Trophoblast cell (in vitro differentiated cells and primary cell): ENCODE results near the gene SNED1.

ENCODE experiments used
- DNase-seq, 2 donors: peaks; one replicate each; pipeline ENCODE4 v3.0.0-alpha.2; 2016
- H2AFZ ChIP-seq: 2 replicates; pipeline ENCODE4 v1.6.1; 2013; ENCODE audit warnings: low read length, moderate library complexity, mild to moderate bottlenecking; ENCODE audit not compliant: insufficient read depth, poor library complexity
- H2AK5ac ChIP-seq: 2 replicates; pipeline ENCODE4 v1.6.1; 2013; ENCODE audit warnings: mild to moderate bottlenecking, low read length
- H2BK120ac ChIP-seq: 2 replicates; pipeline ENCODE4 v1.6.1; 2013; ENCODE audit warnings: low read length, mild to moderate bottlenecking, moderate library complexity; ENCODE audit not compliant: insufficient read depth, poor library complexity
- H2BK12ac ChIP-seq: 2 replicates; pipeline ENCODE4 v1.6.1; 2013; ENCODE audit warnings: mild to moderate bottlenecking, low read length, moderate library complexity
- H2BK5ac ChIP-seq: 2 replicates; pipeline ENCODE4 v1.6.1; 2013; ENCODE audit warnings: low read length, low read depth, moderate library complexity, mild to moderate bottlenecking; ENCODE audit not compliant: poor library complexity
- H3K14ac ChIP-seq: 2 replicates; pipeline ENCODE4 v1.6.1; 2013; ENCODE audit warnings: mild to moderate bottlenecking, low read length
- H3K18ac ChIP-seq: 2 replicates; pipeline ENCODE4 v1.6.1; 2013; ENCODE audit warnings: mild to moderate bottlenecking, low read length
- H3K23ac ChIP-seq: 2 replicates; pipeline ENCODE4 v1.6.1; 2013; ENCODE audit warnings: low read length
- H3K27ac ChIP-seq: 2 replicates; pipeline ENCODE4 v1.5.1; 2013; ENCODE audit warnings: low read depth, mild to moderate bottlenecking, inconsistent platforms, low read length, moderate library complexity
- H3K27me3 ChIP-seq: 2 replicates; pipeline ENCODE4 v1.6.1; 2013; ENCODE audit warnings: inconsistent platforms, mild to moderate bottlenecking, low read length, moderate library complexity; ENCODE audit not compliant: insufficient read depth
- H3K36me3 ChIP-seq, 2 experiments: 1 replicate in 1 of 2; 2 replicates in 1 of 2; pipeline ENCODE4 v1.6.1; 2013; ENCODE audit warnings: low read length in 2 of 2, mild to moderate bottlenecking in 2 of 2, moderate library complexity in 1 of 2; ENCODE audit not compliant: insufficient read depth in 2 of 2, control insufficient read depth in 1 of 2
- H3K4ac ChIP-seq: 2 replicates; pipeline ENCODE4 v1.6.1; 2013; ENCODE audit warnings: low read depth, mild to moderate bottlenecking, low read length, moderate library complexity
- H3K4me1 ChIP-seq, 2 experiments: 1 replicate in 1 of 2; 2 replicates in 1 of 2; pipeline ENCODE4 v1.6.1; 2013; ENCODE audit warnings: low read length in 2 of 2, mild to moderate bottlenecking in 2 of 2, moderate library complexity in 1 of 2; ENCODE audit not compliant: insufficient read depth in 2 of 2, control insufficient read depth in 1 of 2
- H3K4me2 ChIP-seq: 2 replicates; pipeline ENCODE4 v1.6.1; 2013; ENCODE audit warnings: inconsistent platforms, mild to moderate bottlenecking, low read length, moderate library complexity
- H3K4me3 ChIP-seq: 2 replicates; pipeline ENCODE4 v1.5.1; 2013; ENCODE audit warnings: mild to moderate bottlenecking, low read depth, low read length, inconsistent platforms
- H3K79me1 ChIP-seq: one replicate; pipeline ENCODE4 v1.6.1; 2013; ENCODE audit warnings: low read length
- H3K79me2 ChIP-seq: 2 replicates; pipeline ENCODE4 v1.6.1; 2013; ENCODE audit warnings: low read length, mild to moderate bottlenecking; ENCODE audit not compliant: control insufficient read depth, insufficient read depth, poor library complexity
- H3K9ac ChIP-seq: 2 replicates; pipeline ENCODE4 v1.6.1; 2013; ENCODE audit warnings: mild to moderate bottlenecking, low read length
- H3K9me3 ChIP-seq: 2 replicates; pipeline ENCODE4 v1.6.1; 2013; ENCODE audit warnings: low read depth, mild to moderate bottlenecking, control low read depth, inconsistent platforms, low read length; ENCODE audit not compliant: insufficient read depth
- H4K12ac ChIP-seq: 2 replicates; pipeline ENCODE4 v1.6.1; 2013; ENCODE audit warnings: low read depth, mild to moderate bottlenecking, low read length, moderate library complexity
- H4K8ac ChIP-seq: 2 replicates; pipeline ENCODE4 v1.6.1; 2013; ENCODE audit warnings: low read depth, mild to moderate bottlenecking, low read length, moderate library complexity
- H4K91ac ChIP-seq: one replicate; pipeline ENCODE4 v1.6.1; 2013; ENCODE audit warnings: low read depth, mild to moderate bottlenecking, low read length, moderate library complexity
- WGBS: extraction: QIAGEN DNeasy Blood & Tissue Kit; methylation state at CpG from one replicate; pipeline ENCODE4 v1.1.7; 2013; ENCODE audit warnings: missing lambda C conversion rate; ENCODE audit not compliant: insufficient read length, insufficient coverage; ENCODE audit errors: extremely low coverage; 5-methylcytosine and 5-hydroxymethylcytosine counted together

SNED1 gene

DNA sequence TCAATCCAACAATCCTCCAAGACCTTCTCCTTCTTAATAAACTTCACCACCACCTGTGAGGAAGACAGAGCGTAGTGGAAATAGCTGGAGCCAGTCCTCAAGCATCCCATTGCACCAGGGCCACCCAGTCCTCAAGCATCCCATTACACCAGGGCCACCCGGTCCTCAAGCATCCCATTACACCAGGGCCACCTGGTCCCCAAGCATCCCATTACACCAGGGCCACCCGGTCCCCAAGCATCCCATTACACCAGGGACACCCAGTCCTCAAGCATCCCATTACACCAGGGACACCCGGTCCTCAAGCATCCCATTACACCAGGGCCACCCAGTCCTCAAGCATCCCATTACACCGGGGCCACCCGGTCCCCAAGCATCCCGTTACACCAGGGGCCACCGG lies 116.9 kb downstream of the SNED1 start:
- H3K4me2 ChIP-seq: no peak overlapping the region
- H2BK120ac ChIP-seq: no peak overlapping the region
- no peaks in the 10 kb centered on the region for H3K4me1 ChIP-seq
- no peak overlapping the region for H3K9ac ChIP-seq
- DNase-seq: no peak
- no peak overlapping the region for H3K23ac ChIP-seq
- H3K9me3 ChIP-seq: peaks cover 5% of the 10 kb centered on the region
- H3K4ac ChIP-seq: no peak overlapping the region
- H4K8ac ChIP-seq: no peak overlapping the region
- peaks cover 14% of the 10 kb centered on the region in 2 experiments for H3K36me3 ChIP-seq
- H2BK12ac ChIP-seq: no peak overlapping the region
- H4K91ac ChIP-seq: no peak overlapping the region
- no peak overlapping the region for H2AK5ac ChIP-seq
- no peaks in the 10 kb centered on the region for H3K79me1 ChIP-seq
- no peak overlapping the region for H3K4me3 ChIP-seq
- no peak overlapping the region for H3K18ac ChIP-seq
- H3K14ac ChIP-seq: no peak overlapping the region
- H3K27ac ChIP-seq: no peak overlapping the region
- H2BK5ac ChIP-seq: no peak overlapping the region
- no peaks in the 10 kb centered on the region for H3K79me2 ChIP-seq
- H3K27me3 ChIP-seq: no peaks in the 10 kb centered on the region
- no peak overlapping the region for H4K12ac ChIP-seq
- H2AFZ ChIP-seq: no peak overlapping the region
- WGBS: no CpG with 5 or more reads among the region's 8 CpGs

DNA sequence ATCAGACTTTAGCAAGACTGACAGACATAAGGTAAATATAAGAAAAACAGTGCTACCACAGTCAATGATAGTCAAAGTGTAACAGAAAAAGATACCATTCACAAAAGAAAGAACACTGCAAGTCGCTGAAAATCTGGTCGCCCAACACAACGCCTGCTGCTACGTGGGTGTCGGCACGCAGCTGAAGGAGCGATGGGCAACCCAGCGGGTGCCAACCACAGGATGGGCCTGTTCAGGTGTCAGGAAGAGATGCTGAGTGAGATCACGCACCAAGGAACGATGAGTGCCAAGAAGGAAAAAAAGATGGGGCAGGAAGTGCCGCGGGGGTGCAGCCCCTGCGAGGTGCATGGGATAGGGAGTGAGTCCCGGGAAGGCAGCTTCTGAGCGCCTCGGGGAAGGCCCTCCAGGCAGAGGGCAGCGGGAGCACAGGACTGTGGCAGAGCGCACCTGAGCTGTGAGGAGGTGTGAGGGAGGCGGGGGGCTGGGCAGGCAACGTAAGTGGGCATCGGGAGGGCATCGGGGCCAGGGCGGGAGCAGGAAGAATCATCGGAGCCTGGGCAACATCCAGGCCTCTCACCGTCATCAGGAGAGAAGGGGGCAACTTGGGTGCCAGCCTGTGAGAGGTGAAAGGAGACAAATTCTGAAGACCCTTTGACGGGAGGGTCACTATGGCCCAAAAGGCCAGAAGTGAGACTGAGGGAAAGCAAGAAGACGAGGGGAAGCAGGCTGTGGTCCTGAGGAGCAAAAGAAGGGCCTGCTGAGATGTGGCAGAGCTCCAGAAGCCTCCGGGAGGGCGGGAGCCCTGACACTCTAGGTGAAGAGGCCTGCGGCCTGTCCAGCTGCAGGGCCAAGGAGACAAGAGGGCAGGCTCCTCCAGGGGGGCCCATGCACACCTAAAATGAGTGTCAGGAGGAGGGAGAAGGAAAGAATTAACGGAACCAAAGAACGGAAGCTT lies 118.5 kb downstream of the SNED1 start:
- no peak overlapping the region for H2AK5ac ChIP-seq
- H3K4me2 ChIP-seq: no peak overlapping the region
- no peak overlapping the region for H3K14ac ChIP-seq
- no peak overlapping the region for H4K91ac ChIP-seq
- no peaks in the 10 kb centered on the region for H3K79me1 ChIP-seq
- no peak overlapping the region for H2BK12ac ChIP-seq
- no CpG with 5 or more reads among the region's 32 CpGs for WGBS
- H2AFZ ChIP-seq: no peak overlapping the region
- H3K9ac ChIP-seq: no peak overlapping the region
- no peaks in the 10 kb centered on the region for H3K27me3 ChIP-seq
- no peak overlapping the region for H2BK5ac ChIP-seq
- DNase-seq: no peak
- H3K18ac ChIP-seq: no peak overlapping the region
- no peak overlapping the region for H3K4ac ChIP-seq
- H4K12ac ChIP-seq: no peak overlapping the region
- H3K23ac ChIP-seq: no peak overlapping the region
- H3K36me3 ChIP-seq: peaks cover 7 to 13% of the 10 kb centered on the region in 2 experiments
- H4K8ac ChIP-seq: no peak overlapping the region
- no peak overlapping the region for H2BK120ac ChIP-seq
- H3K4me3 ChIP-seq: no peak overlapping the region
- no peaks in the 10 kb centered on the region for H3K4me1 ChIP-seq
- no peaks in the 10 kb centered on the region for H3K79me2 ChIP-seq
- no peak overlapping the region for H3K27ac ChIP-seq
- peaks cover 5% of the 10 kb centered on the region for H3K9me3 ChIP-seq

- Histone ChIP-seq H3K23ac (no peak overlapping the region), H3K9ac (no peak overlapping the region), H3K9me3 (peaks cover 2% of the 10 kb centered on the region), H3K4ac (no peak overlapping the region), H4K12ac (no peak overlapping the region), H2AFZ (no peak overlapping the region), H3K79me1 (no peaks in the 10 kb centered on the region), H3K4me2 (no peak overlapping the region), H3K79me2 (no peaks in the 10 kb centered on the region), H2BK5ac (no peak overlapping the region), H4K91ac (no peak overlapping the region), H3K4me3 (no peak overlapping the region), H3K27me3 (no peaks in the 10 kb centered on the region), H4K8ac (no peak overlapping the region), H2BK120ac (no peak overlapping the region), H2AK5ac (no peak overlapping the region), H3K27ac (no peak overlapping the region), H2BK12ac (no peak overlapping the region), H3K36me3 (peaks cover 9 to 18% of the 10 kb centered on the region in 2 experiments), H3K18ac (no peak overlapping the region), H3K14ac (no peak overlapping the region), H3K4me1 (no peaks in the 10 kb centered on the region)
- DNase-seq: no peak
- WGBS: no CpG with 5 or more reads among the region's 24 CpGs
Observed at GRCh38 chr2:241118737-241119505, 120.5 kb downstream of the SNED1 start.

- no peaks in the 10 kb centered on the region for H3K4me1 ChIP-seq
- H3K23ac ChIP-seq: no peak overlapping the region
- H2BK120ac ChIP-seq: no peak overlapping the region
- H4K8ac ChIP-seq: no peak overlapping the region
- no peak overlapping the region for H2AFZ ChIP-seq
- no peak overlapping the region for H3K9ac ChIP-seq
- no peak overlapping the region for H4K91ac ChIP-seq
- peaks cover 2% of the 10 kb centered on the region for H3K9me3 ChIP-seq
- H2BK5ac ChIP-seq: no peak overlapping the region
- no peak overlapping the region for H3K14ac ChIP-seq
- no peaks in the 10 kb centered on the region for H3K79me2 ChIP-seq
- no peak overlapping the region for H3K4ac ChIP-seq
- no peak overlapping the region for H4K12ac ChIP-seq
- no peaks in the 10 kb centered on the region for H3K79me1 ChIP-seq
- no peak overlapping the region for H3K4me3 ChIP-seq
- no CpG with 5 or more reads among the region's 2 CpGs for whole genome bisulfite sequencing
- H2AK5ac ChIP-seq: no peak overlapping the region
- H3K4me2 ChIP-seq: no peak overlapping the region
- DNase-seq: no peak
- no peak overlapping the region for H3K18ac ChIP-seq
- H2BK12ac ChIP-seq: no peak overlapping the region
- H3K36me3 ChIP-seq: peaks cover 7 to 17% of the 10 kb centered on the region in 2 experiments
- H3K27ac ChIP-seq: no peak overlapping the region
- H3K27me3 ChIP-seq: no peaks in the 10 kb centered on the region
Observed at GRCh38 chr2:241120440-241120839, 122.0 kb downstream of the SNED1 start.
